Measurements from ENCODE around the gene RBM19.

DNA sequence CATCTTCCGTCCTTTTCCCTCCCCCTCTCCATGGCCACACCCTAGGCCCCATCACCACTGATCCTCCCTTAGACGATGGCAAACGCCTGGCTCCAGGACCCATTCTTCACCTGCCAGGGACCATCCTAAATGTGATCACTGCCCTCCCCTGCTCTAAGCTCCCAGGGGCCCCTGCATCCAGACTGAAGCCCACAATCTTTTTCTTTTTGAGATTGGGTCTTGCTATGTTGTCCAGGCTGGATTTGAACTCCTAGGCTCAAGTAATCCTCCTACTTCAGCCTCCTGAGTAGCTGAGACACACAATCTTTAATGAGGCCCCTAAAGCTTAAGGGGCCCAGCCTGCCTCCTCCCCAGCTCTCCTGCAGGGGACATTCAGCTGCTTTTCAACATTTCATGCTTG, 15.3 kb downstream of the RBM19 start:
- TF ChIP-seq, protein P1, sequence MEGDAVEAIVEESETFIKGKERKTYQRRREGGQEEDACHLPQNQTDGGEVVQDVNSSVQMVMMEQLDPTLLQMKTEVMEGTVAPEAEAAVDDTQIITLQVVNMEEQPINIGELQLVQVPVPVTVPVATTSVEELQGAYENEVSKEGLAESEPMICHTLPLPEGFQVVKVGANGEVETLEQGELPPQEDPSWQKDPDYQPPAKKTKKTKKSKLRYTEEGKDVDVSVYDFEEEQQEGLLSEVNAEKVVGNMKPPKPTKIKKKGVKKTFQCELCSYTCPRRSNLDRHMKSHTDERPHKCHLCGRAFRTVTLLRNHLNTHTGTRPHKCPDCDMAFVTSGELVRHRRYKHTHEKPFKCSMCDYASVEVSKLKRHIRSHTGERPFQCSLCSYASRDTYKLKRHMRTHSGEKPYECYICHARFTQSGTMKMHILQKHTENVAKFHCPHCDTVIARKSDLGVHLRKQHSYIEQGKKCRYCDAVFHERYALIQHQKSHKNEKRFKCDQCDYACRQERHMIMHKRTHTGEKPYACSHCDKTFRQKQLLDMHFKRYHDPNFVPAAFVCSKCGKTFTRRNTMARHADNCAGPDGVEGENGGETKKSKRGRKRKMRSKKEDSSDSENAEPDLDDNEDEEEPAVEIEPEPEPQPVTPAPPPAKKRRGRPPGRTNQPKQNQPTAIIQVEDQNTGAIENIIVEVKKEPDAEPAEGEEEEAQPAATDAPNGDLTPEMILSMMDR (IDR thresholded peaks at IDR 0.05), result no peak
- no peak for TF ChIP-seq POLR2A (IDR thresholded peaks at IDR 0.05)

Data from heart left ventricle (tissue), 13 donors.